Naive thymus-derived CD4-positive, alpha-beta T cell (primary cell): ENCODE data around the gene CANX. TPM values are rescaled to one million over a fixed set of nuclear protein-coding genes. Genes with fewer than 3 reads are reported as not detected.

ENCODE experiments used
- ATAC-seq: fragments of 150-1000 bp; cut with Tn5 transposase; 2 replicates; pipeline ENCODE4 v1.10.0; 2021; ENCODE audit warnings: mild to moderate bottlenecking, moderate library complexity
- CTCF ChIA-PET: fragments of 350-600 bp; sonication (Branson Sonifier 250); formaldehyde crosslinking; loops from one replicate; lab custom pipeline; 2021; ENCODE audit warnings: antibody characterized with exemption; lab: Charles Lee
- POLR2A ChIA-PET: fragments of 350-600 bp; sonication (Branson Sonifier 250); formaldehyde crosslinking; loops from one replicate; lab custom pipeline; 2021; ENCODE audit warnings: antibody characterized with exemption, inconsistent platforms; lab: Charles Lee
- DNase-seq, 9 donors: peaks; one replicate each; pipeline versions ENCODE4 v3.0.0 to v3.0.0-alpha.2; 2020 to 2022; ENCODE audit warnings: mixed read lengths in 1 of 9
- H3K27ac ChIP-seq: one replicate; pipeline ENCODE4 v1.7.0; 2013; ENCODE audit warnings: mild to moderate bottlenecking, low read depth, low read length, moderate library complexity
- H3K27me3 ChIP-seq, 2 donors: one replicate each; pipeline ENCODE4 v1.7.0; 2013; ENCODE audit warnings: low read length in 2 of 2, mild to moderate bottlenecking in 2 of 2, moderate library complexity in 2 of 2; ENCODE audit not compliant: control insufficient read depth in 2 of 2, insufficient read depth in 2 of 2
- H3K36me3 ChIP-seq, 3 experiments: 1 replicate in 2 of 3; 2 replicates in 1 of 3; pipeline ENCODE4 v1.7.0; 2013; ENCODE audit warnings: low read length in 3 of 3, mild to moderate bottlenecking in 3 of 3, moderate library complexity in 1 of 3; ENCODE audit not compliant: insufficient read depth in 3 of 3, control insufficient read depth in 2 of 3
- H3K4me1 ChIP-seq, 2 donors: one replicate each; pipeline ENCODE4 v1.7.0; 2013; ENCODE audit warnings: low read length in 2 of 2, mild to moderate bottlenecking in 2 of 2, moderate library complexity in 1 of 2; ENCODE audit not compliant: control insufficient read depth in 2 of 2, insufficient read depth in 2 of 2
- H3K4me3 ChIP-seq: 2 replicates; pipeline ENCODE4 v1.7.0; 2013; ENCODE audit warnings: mild to moderate bottlenecking, low read length
- H3K9me3 ChIP-seq, 3 experiments: 1 replicate in 2 of 3; 2 replicates in 1 of 3; pipeline ENCODE4 v1.7.0; 2013; ENCODE audit warnings: low read length in 3 of 3; ENCODE audit not compliant: control insufficient read depth in 2 of 3
- H3K27ac Mint-ChIP-seq, 9 donors: one replicate each; pipeline ENCODE4 v1.8.0; 2020 to 2022; ENCODE audit warnings: mixed read lengths in 9 of 9, mild to moderate bottlenecking in 8 of 9, moderate library complexity in 5 of 9, inconsistent platforms in 2 of 9
- H3K27me3 Mint-ChIP-seq, 5 donors: one replicate each; pipeline ENCODE4 v1.8.0; 2021 to 2022; ENCODE audit warnings: mixed read lengths in 5 of 5, mild to moderate bottlenecking in 1 of 5
- H3K36me3 Mint-ChIP-seq, 5 donors: one replicate each; pipeline ENCODE4 v1.8.0; 2020 to 2022; ENCODE audit warnings: mixed read lengths in 5 of 5, mild to moderate bottlenecking in 3 of 5, inconsistent platforms in 1 of 5
- H3K4me1 Mint-ChIP-seq, 7 donors: one replicate each; pipeline ENCODE4 v1.8.0; 2020 to 2022; ENCODE audit warnings: mixed read lengths in 7 of 7, mild to moderate bottlenecking in 3 of 7, inconsistent platforms in 1 of 7
- H3K4me3 Mint-ChIP-seq, 10 donors: one replicate each; pipeline ENCODE4 v1.8.0; 2020 to 2022; ENCODE audit warnings: mild to moderate bottlenecking in 10 of 10, mixed read lengths in 10 of 10, moderate library complexity in 6 of 10, inconsistent platforms in 2 of 10
- H3K9me3 Mint-ChIP-seq, 11 donors: one replicate each; pipeline ENCODE4 v1.8.0; 2020 to 2022; ENCODE audit warnings: mixed read lengths in 11 of 11, mild to moderate bottlenecking in 4 of 11, inconsistent platforms in 1 of 11, moderate library complexity in 1 of 11
- intact Hi-C, 2 donors: fragments of 100-400 bp; cut with micrococcal nuclease; formaldehyde crosslinking; loops; one replicate each; pipeline ENCODE4 v1.15.1; 2023
- polyA plus RNA-seq, 2 donors: library from polyadenylated mRNA; unstranded; fragments of 300-500 nt; fragmentation: Illumina TruSeq; gene quantifications; one replicate each; pipeline ENCODE4 v1.2.3, GENCODE V29; 2021
- total RNA-seq, 6 experiments: library from RNA in 5 of 6; stranded (reverse) in 5 of 6; gene quantifications; 1 replicate in 5 of 6; 2 replicates in 1 of 6; pipeline ENCODE4 v1.2.3 and lab custom pipeline; 2021 to 2026

Gene CANX
- total and polyA plus RNA-seq, 7 experiments from 2014 or later, result 175 to 499 (median 253) TPM

DNA sequence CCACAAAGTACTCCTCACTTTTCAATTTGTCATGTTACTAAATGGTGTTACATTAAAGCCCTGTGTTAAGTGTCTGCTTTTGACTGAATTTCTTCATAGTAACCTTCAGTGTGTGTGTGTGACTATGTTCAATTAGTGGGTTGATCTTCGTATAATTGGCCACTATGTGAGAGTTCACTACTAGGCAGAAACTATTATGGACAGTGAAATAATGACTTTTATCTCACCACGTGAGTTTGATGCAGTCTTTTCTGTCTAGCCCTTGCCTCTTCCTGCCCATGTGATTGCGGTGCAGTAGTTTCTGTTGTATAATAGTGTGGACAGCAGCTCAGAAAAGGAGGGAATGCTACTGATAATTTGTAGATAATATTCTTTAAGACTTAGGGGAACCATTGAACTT, 32.1 kb downstream of the CANX start:
- CTCF ChIA-PET, result interaction anchor here (1.0 to 1.3 kb wide), 2 partner anchors 9 to 27 kb away, joined by 3 to 4 read pairs; no protein-coding TSS in a partner anchor
- peaks cover 0 to 29% (median 12%) of the 10 kb centered on the region in 5 donors for H3K36me3 Mint-ChIP-seq

DNA sequence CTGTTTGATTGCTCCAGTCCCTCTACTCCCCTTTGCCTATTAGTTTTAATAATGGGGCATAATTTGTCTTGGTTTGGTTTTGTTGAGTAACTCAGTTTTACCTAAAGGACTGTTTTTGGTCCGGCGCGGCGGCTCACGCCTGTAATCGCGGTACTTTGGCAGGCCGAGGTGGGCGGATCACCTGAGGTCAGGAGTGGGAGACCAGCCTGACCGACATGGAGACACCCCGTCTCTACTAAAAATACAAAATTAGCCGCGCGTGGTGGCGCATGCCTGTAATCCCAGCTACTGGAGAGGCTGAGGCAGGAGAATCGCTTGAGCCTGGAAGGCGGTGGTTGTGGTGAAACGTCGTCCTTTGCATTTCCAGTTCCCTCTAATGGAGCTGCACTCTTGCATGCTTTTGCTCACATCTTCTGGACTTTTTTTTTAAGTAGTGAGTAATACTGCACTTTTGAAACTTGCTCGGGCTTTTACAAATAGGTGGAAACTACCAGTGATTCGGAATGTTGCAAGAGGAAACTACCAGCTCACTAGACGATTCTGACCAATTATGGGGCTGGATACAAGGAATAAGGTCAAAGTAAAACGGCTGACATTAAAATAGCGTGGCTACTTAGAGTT, 33.1 kb downstream of the CANX start:
- ATAC-seq (peak; percentile 6), DNase-seq (peak in 2 of 9 donors; percentile 15 to 38)
- no peaks in the 10 kb centered on the region for H3K9me3 Mint-ChIP-seq
- peak overlapping the region; percentile 81 to 95 (median 90) for H3K4me3 Mint-ChIP-seq
- Histone ChIP-seq H3K4me3 (peak overlapping the region; percentile 70), H3K27ac (peak overlapping the region; percentile 100), H3K4me1 (peaks cover 25 to 30% of the 10 kb centered on the region in 2 donors), H3K9me3 (no peaks in the 10 kb centered on the region), H3K27me3 (no peaks in the 10 kb centered on the region), H3K36me3 (peaks cover 1 to 22% (median 8%) of the 10 kb centered on the region in 3 experiments)
- peaks cover 0 to 28% (median 6%) of the 10 kb centered on the region in 5 donors for H3K36me3 Mint-ChIP-seq
- peaks cover 15 to 47% (median 33%) of the 10 kb centered on the region in 7 donors for H3K4me1 Mint-ChIP-seq
- peak overlapping the region; percentile 84 to 97 (median 89) for H3K27ac Mint-ChIP-seq
- ChIA-PET CTCF (interaction anchor here (0.6 to 0.9 kb wide), 2 partner anchors 30 to 62 kb away, joined by 3 read pairs; partner anchors contain the start of gene LTC4S), POLR2A (interaction anchor here (0.7 to 5.7 kb wide), 26 partner anchors 11 to 181 kb away, joined by 3 to 45 read pairs (median 4); partner anchors contain the start of genes HNRNPH1, LTC4S, RUFY1 and SQSTM1)
- H3K27me3 Mint-ChIP-seq, result no peaks in the 10 kb centered on the region
- intact Hi-C loops, result loop anchor here (1.0 to 2.0 kb wide), 14 partner anchors 31 to 358 kb away; partner anchors contain the start of genes CANX (in 2 of the 2), HNRNPH1 (in 2 of the 2), RUFY1 (in 2 of the 2) and MRNIP (in 1 of the 2)

More for the DNA sequence above, 32.1 kb downstream of the CANX start:
- Mint-ChIP-seq H3K4me3 (peak overlapping the region in 2 of 10 donors; percentile 4 to 43), H3K27me3 (no peaks in the 10 kb centered on the region), H3K27ac (peak overlapping the region in 4 of 9 donors; percentile 62 to 84 (median 68)), H3K9me3 (no peaks in the 10 kb centered on the region), H3K4me1 (peaks cover 11 to 39% (median 27%) of the 10 kb centered on the region in 7 donors)
- intact Hi-C loops, result no loop called here
- Histone ChIP-seq H3K27ac (no peak overlapping the region), H3K36me3 (peaks cover 6 to 33% (median 13%) of the 10 kb centered on the region in 3 experiments), H3K27me3 (no peaks in the 10 kb centered on the region), H3K4me3 (no peak overlapping the region), H3K9me3 (no peaks in the 10 kb centered on the region), H3K4me1 (peaks cover 20 to 21% of the 10 kb centered on the region in 2 donors)
- DNase-seq (no peak), ATAC-seq (no peak)
- POLR2A ChIA-PET, result interaction anchor here (1.0 to 5.7 kb wide), 3 partner anchors 34 to 109 kb away, joined by 4 to 45 read pairs (median 5); partner anchors contain the start of gene HNRNPH1

DNA sequence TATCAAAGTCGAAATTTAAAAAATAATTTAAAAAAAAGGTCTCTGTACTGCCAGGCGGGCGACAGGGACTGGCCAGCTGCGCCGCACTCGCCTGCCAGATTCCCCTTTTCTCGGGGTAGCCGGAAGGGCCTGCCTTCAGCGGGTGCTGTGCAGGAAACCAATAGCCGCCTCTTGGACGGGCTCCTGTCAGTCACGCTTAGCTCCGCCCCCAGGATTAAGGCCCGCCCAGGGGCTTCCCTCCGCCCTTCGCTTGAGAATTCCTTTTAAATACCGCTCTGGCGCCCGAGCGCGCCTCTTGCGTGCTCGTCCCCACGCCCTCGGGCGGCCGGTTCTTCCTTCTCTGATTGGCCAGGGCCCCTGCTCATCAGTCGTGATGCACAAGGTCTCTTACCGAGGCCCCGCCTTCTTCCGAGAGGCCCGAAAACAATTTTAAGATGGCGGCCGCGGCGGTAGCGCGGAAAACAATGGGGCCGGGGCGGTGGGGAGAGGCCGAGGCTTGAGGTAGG, 33.7 kb downstream of the CANX start, which contains the start of gene MAML1:
MAML1 (plus strand) TSS at position 411 of the 506 bp plus-strand sequence. CDS start 291 bp downstream, outside the sequence.
- Mint-ChIP-seq H3K27me3 (no peaks in the 10 kb centered on the region), H3K9me3 (no peaks in the 10 kb centered on the region), H3K36me3 (peaks cover 0 to 27% (median 5%) of the 10 kb centered on the region in 5 donors), H3K27ac (peak within 1 kb of the TSS; percentile 84 to 99 (median 95)), H3K4me1 (peaks cover 21 to 52% (median 38%) of the 10 kb centered on the region in 7 donors), H3K4me3 (peak within 1 kb of the TSS; percentile 91 to 96 (median 94))
- peaks cover 2 to 20% (median 5%) of the 10 kb centered on the region in 3 experiments for H3K36me3 ChIP-seq
- no peaks in the 10 kb centered on the region for H3K27me3 ChIP-seq
- CTCF ChIA-PET, result interaction anchor here (0.9 kb wide), 1 partner anchor 61 kb away, joined by 3 read pairs; the partner anchor contains the start of gene LTC4S
- DNase-seq (peak; percentile 95 to 100 (median 99)), ATAC-seq (peak; percentile 97)
- no peaks in the 10 kb centered on the region for H3K9me3 ChIP-seq
- H3K27ac ChIP-seq, result peak within 1 kb of the TSS; percentile 100
- H3K4me1 ChIP-seq, result peaks cover 25 to 35% of the 10 kb centered on the region in 2 donors
- POLR2A ChIA-PET, result interaction anchor here (0.7 to 5.7 kb wide), 24 partner anchors 10 to 182 kb away, joined by 3 to 45 read pairs (median 4); partner anchors contain the start of genes HNRNPH1, LTC4S, RUFY1 and SQSTM1
- peak within 1 kb of the TSS; percentile 70 for H3K4me3 ChIP-seq
- intact Hi-C loops, result loop anchor here (1.0 to 2.0 kb wide), 14 partner anchors 30 to 358 kb away; partner anchors contain the start of genes CANX (in 2 of the 2), HNRNPH1 (in 2 of the 2), RUFY1 (in 2 of the 2) and MRNIP (in 1 of the 2)

DNA sequence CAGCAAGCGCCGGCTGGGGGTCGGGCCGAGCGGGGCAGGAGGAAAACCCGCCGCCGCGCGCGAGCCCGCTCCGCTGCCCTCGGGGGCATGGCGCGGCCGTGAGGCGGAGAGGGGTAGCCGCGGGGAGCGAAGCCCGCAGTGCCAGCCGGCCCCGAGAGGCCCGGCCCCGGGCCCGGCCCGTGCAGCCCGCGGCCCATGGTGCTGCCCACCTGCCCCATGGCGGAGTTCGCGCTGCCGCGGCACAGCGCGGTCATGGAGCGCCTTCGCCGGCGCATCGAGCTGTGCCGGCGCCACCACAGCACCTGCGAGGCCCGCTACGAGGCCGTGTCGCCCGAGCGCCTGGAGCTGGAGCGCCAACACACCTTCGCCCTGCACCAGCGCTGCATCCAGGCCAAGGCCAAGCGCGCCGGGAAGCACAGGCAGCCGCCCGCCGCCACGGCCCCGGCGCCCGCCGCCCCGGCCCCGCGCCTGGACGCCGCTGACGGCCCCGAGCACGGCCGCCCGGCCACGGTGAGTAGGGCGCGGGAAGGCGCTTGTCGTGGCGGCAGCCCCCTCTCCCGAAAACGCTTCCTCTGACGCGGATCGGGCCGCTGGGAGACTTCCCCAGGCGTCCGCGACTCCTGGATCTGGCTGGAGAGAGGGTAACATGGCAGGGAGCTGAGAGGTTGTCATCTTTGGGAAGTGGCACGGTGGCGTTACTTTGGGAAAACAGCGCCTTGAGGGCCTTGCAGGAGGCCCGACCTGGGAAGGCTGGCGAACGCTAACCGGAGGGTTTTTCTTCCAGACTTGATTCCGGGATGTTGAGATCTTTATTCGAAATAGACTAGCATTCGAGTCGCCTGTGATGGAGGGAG, 34.4 kb downstream of the CANX start:
- CTCF ChIA-PET, result interaction anchor here (0.9 kb wide), 1 partner anchor 60 kb away, joined by 3 read pairs; the partner anchor contains the start of gene LTC4S
- H3K27ac ChIP-seq, result peak overlapping the region; percentile 100
- peak overlapping the region; percentile 84 to 99 (median 95) for H3K27ac Mint-ChIP-seq
- peak overlapping the region; percentile 91 to 96 (median 94) for H3K4me3 Mint-ChIP-seq
- H3K27me3 Mint-ChIP-seq, result no peaks in the 10 kb centered on the region
- peaks cover 5 to 20% (median 5%) of the 10 kb centered on the region in 3 experiments for H3K36me3 ChIP-seq
- no peaks in the 10 kb centered on the region for H3K27me3 ChIP-seq
- peak overlapping the region; percentile 70 for H3K4me3 ChIP-seq
- H3K4me1 Mint-ChIP-seq, result peaks cover 28 to 54% (median 45%) of the 10 kb centered on the region in 7 donors
- no peaks in the 10 kb centered on the region for H3K9me3 ChIP-seq
- intact Hi-C loops, result loop anchor here (1.0 to 2.0 kb wide), 14 partner anchors 30 to 357 kb away; partner anchors contain the start of genes CANX (in 2 of the 2), HNRNPH1 (in 2 of the 2), RUFY1 (in 2 of the 2) and MRNIP (in 1 of the 2)
- H3K36me3 Mint-ChIP-seq, result peaks cover 0 to 24% (median 8%) of the 10 kb centered on the region in 5 donors
- H3K9me3 Mint-ChIP-seq, result no peaks in the 10 kb centered on the region
- ATAC-seq (peak; percentile 29), DNase-seq (peak in 3 of 9 donors; percentile 5 to 32 (median 10))
- peaks cover 25 to 41% of the 10 kb centered on the region in 2 donors for H3K4me1 ChIP-seq
- POLR2A ChIA-PET, result interaction anchor here (0.9 to 5.7 kb wide), 18 partner anchors 10 to 175 kb away, joined by 3 to 45 read pairs (median 6); partner anchors contain the start of genes HNRNPH1 and LTC4S

DNA sequence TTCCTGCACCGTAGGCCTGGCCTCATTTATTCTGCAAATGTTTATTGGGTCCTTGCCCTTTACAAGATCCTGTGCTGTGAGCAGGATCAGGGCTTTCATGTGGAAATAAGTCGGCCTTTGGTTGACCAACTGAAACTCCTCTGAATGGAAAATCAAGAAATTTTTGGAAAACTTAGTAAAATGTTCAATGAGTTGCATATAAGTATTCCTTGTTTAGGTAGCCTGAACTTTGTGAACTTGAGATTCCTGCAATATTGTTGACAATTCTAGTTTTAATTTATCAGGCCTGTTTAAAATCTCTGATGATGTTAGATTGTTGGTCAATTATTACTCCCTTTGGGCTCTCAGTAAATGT, 35.0 kb downstream of the CANX start:
- Mint-ChIP-seq H3K27me3 (no peaks in the 10 kb centered on the region), H3K4me3 (peak overlapping the region; percentile 91 to 96 (median 94)), H3K9me3 (no peaks in the 10 kb centered on the region), H3K27ac (peak overlapping the region; percentile 84 to 99 (median 94)), H3K36me3 (peaks cover 0 to 26% (median 14%) of the 10 kb centered on the region in 5 donors), H3K4me1 (peaks cover 34 to 61% (median 51%) of the 10 kb centered on the region in 7 donors)
- no peaks in the 10 kb centered on the region for H3K9me3 ChIP-seq
- H3K36me3 ChIP-seq, result peaks cover 2 to 18% (median 5%) of the 10 kb centered on the region in 3 experiments
- ATAC-seq, result no peak
- no peak for DNase-seq
- POLR2A ChIA-PET, result interaction anchor here (1.3 to 5.7 kb wide), 5 partner anchors 13 to 111 kb away, joined by 3 to 45 read pairs (median 10); partner anchors contain the start of gene HNRNPH1
- CTCF ChIA-PET, result no interaction called here
- H3K27me3 ChIP-seq, result no peaks in the 10 kb centered on the region
- peak overlapping the region; percentile 70 for H3K4me3 ChIP-seq
- H3K27ac ChIP-seq, result peak overlapping the region; percentile 100
- intact Hi-C loops, result loop anchor here (2.0 kb wide), 5 partner anchors 29 to 183 kb away; partner anchors contain the start of gene RUFY1 (in 2 of the 2)
- H3K4me1 ChIP-seq, result peaks cover 25 to 45% of the 10 kb centered on the region in 2 donors
